Endothelial cell of umbilical vein (primary cell): ENCODE results near the gene ROBO2. TPM values are rescaled to one million over a fixed set of nuclear protein-coding genes. Genes with fewer than 3 reads are reported as not detected.

Source experiments
- BruUV-seq: library from RNA; stranded (reverse); fragments of 400-500 nt; replicated peaks from 2 replicates; lab custom pipeline; 2021; lab: Mats Ljungman, UMichigan
- CTCF ChIA-PET: fragments of 300-600, 350-600 bp; sonication (Branson Sonifier 250); formaldehyde crosslinking; loops from one replicate; lab custom pipeline; 2021; ENCODE audit warnings: antibody characterized with exemption, inconsistent platforms; lab: Charles Lee
- POLR2A ChIA-PET: fragments of 300-600, 350-600 bp; sonication (Branson Sonifier 250); formaldehyde crosslinking; loops from one replicate; lab custom pipeline; 2021; ENCODE audit warnings: antibody characterized with exemption, inconsistent platforms; lab: Charles Lee
- DNase-seq: peaks from one replicate; pipeline ENCODE4 v3.0.0-alpha.2; 2011; ENCODE audit warnings: low read depth, low spot score
- FAIRE-seq: peaks from 2 replicates; lab custom pipeline; 2011; peaks lifted over from hg19 to GRCh38; lab: Jason Lieb, UNC
- H2AFZ ChIP-seq: 2 replicates; pipeline ENCODE4 v1.6.0; 2012; ENCODE audit warnings: low read depth, low read length, control low read depth, inconsistent platforms
- H3K27ac ChIP-seq: 2 replicates; pipeline ENCODE4 v1.5.1; 2011; ENCODE audit warnings: low read depth, mild to moderate bottlenecking, control low read depth, low read length, moderate library complexity; ENCODE audit not compliant: insufficient read depth
- H3K27me3 ChIP-seq, 2 experiments: 2 replicates each; pipeline versions ENCODE4 v1.6.0 to v1.6.1; 2011; ENCODE audit warnings: low read length in 2 of 2, mixed read lengths in 1 of 2; ENCODE audit not compliant: control insufficient read depth in 2 of 2, insufficient read depth in 2 of 2
- H3K36me3 ChIP-seq, 2 experiments: 2 replicates in 1 of 2; 3 replicates in 1 of 2; pipeline ENCODE4 v1.5.1; 2011; ENCODE audit warnings: low read length in 2 of 2, mild to moderate bottlenecking in 1 of 2, moderate library complexity in 1 of 2; ENCODE audit not compliant: control insufficient read depth in 2 of 2, insufficient read depth in 2 of 2; ENCODE audit errors: extremely low read depth in 1 of 2
- H3K4me1 ChIP-seq: 3 replicates; pipeline ENCODE4 v1.5.1; 2011; ENCODE audit warnings: mild to moderate bottlenecking, low read length; ENCODE audit not compliant: control insufficient read depth, insufficient read depth; ENCODE audit errors: extremely low read depth
- H3K4me2 ChIP-seq: 2 replicates; pipeline ENCODE4 v1.6.1; 2011; ENCODE audit warnings: low read length, control low read depth, mixed read lengths; ENCODE audit not compliant: insufficient read depth
- H3K4me3 ChIP-seq, 3 experiments: fragments of 200-600 bp in 1 of 3; sonication (generic), shearing (Covaris generic) in 1 of 3; replicated peaks in 1 of 3; 2 replicates each; pipeline ENCODE4 v1.5.1; 2011 to 2016; ENCODE audit warnings: control low read depth in 3 of 3, low read length in 3 of 3, mild to moderate bottlenecking in 2 of 3, inconsistent platforms in 1 of 3, low read depth in 1 of 3, moderate library complexity in 1 of 3; ENCODE audit not compliant: insufficient read depth in 1 of 3
- H3K79me2 ChIP-seq: 2 replicates; pipeline ENCODE4 v1.6.0; 2012; ENCODE audit warnings: low read length, inconsistent platforms; ENCODE audit not compliant: control insufficient read depth, insufficient read depth
- H3K9ac ChIP-seq: replicated peaks from 2 replicates; pipeline ENCODE3; 2011; ENCODE audit warnings: low read length, control low read depth; ENCODE audit not compliant: insufficient read depth; ENCODE audit errors: extremely low read depth
- H3K9me1 ChIP-seq: replicated peaks from 3 replicates; pipeline ENCODE4 v1.6.0; 2011; ENCODE audit warnings: mild to moderate bottlenecking, low read length; ENCODE audit not compliant: control insufficient read depth, insufficient read depth; ENCODE audit errors: extremely low read depth
- H3K9me3 ChIP-seq: replicated peaks from 2 replicates; pipeline ENCODE4 v1.5.1; 2012; ENCODE audit warnings: low read length, inconsistent platforms; ENCODE audit not compliant: control insufficient read depth, insufficient read depth
- H4K20me1 ChIP-seq: replicated peaks from 2 replicates; pipeline ENCODE3; 2011; ENCODE audit warnings: mild to moderate bottlenecking, low read length; ENCODE audit not compliant: control insufficient read depth, insufficient read depth; ENCODE audit errors: extremely low read depth
- EZH2 ChIP-seq: IDR thresholded peaks from 2 replicates; pipeline ENCODE4 v1.6.1; 2012; ENCODE audit warnings: borderline replicate concordance, low read depth, mild to moderate bottlenecking, moderate library complexity, low read length, inconsistent platforms; ENCODE audit not compliant: severe bottlenecking
- FOS ChIP-seq: IDR thresholded peaks from 2 replicates; pipeline ENCODE4 v1.6.1; 2011; ENCODE audit warnings: mild to moderate bottlenecking, low read length, moderate library complexity, borderline replicate concordance; ENCODE audit not compliant: insufficient read depth
- GATA2 ChIP-seq: IDR thresholded peaks from 2 replicates; pipeline ENCODE4 v1.7.0; 2011; ENCODE audit warnings: low read depth, mild to moderate bottlenecking, moderate library complexity, mixed read lengths, low read length; ENCODE audit not compliant: insufficient read length, insufficient read depth
- JUN ChIP-seq: IDR thresholded peaks from 2 replicates; pipeline ENCODE4 v1.6.1; 2011; ENCODE audit warnings: borderline replicate concordance, low read depth; ENCODE audit not compliant: insufficient read length, insufficient read depth
- MYC ChIP-seq: IDR thresholded peaks from one replicate; pipeline ENCODE4 v1.6.1; 2011; ENCODE audit warnings: mild to moderate bottlenecking, low read depth, low read length
- POLR2A ChIP-seq: IDR thresholded peaks from 2 replicates; pipeline ENCODE4 v1.6.1; 2012; ENCODE audit warnings: low read depth, mild to moderate bottlenecking, control low read depth, low read length
- POLR2AphosphoS5 ChIP-seq: IDR thresholded peaks from 2 replicates; pipeline ENCODE4 v1.6.1; 2012; ENCODE audit warnings: low read depth, mild to moderate bottlenecking, control low read depth, low read length, moderate library complexity; ENCODE audit not compliant: insufficient read depth
- dilution Hi-C: fragments of 300-500 bp; cut with MboI; formaldehyde crosslinking; loops from one replicate; pipeline ENCODE4 v1.15.0; 2019; ENCODE audit warnings: low sequenced_read_pairs; ENCODE audit not compliant: extremely low pct_ligation_motif_present
- intact Hi-C: fragments of 100-400 bp; cut with micrococcal nuclease; formaldehyde crosslinking; loops from one replicate; pipeline ENCODE4 v1.10.0; 2022
- polyA plus RNA-seq, 4 experiments: library from polyadenylated mRNA; depleted of rRNA in 3 of 4; stranded (reverse) in 3 of 4; unstranded in 1 of 4; fragments of >200 nt; gene quantifications; 2 replicates each; pipeline versions ENCODE4 v1.2.1 to v1.2.3, GENCODE V29; 2011 to 2012; ENCODE audit warnings: missing spikeins in 1 of 4
- total RNA-seq: library from RNA; stranded (reverse); gene quantifications from 2 replicates; pipeline ENCODE4 v1.2.3, GENCODE V29; 2021
- TF ChIP-seq, protein P1 (sequence below), 2 donors: IDR thresholded peaks; 1 replicate in 1 of 2; 2 replicates in 1 of 2; pipeline ENCODE4 v1.5.1; 2011; ENCODE audit warnings: low read length in 2 of 2, mild to moderate bottlenecking in 2 of 2, moderate library complexity in 2 of 2, control low read depth in 1 of 2, inconsistent platforms in 1 of 2, low read depth in 1 of 2; ENCODE audit not compliant: insufficient read depth in 1 of 2; ENCODE audit errors: extremely low read depth in 1 of 2
- TF ChIP-seq, protein P2 (sequence below): IDR thresholded peaks from 2 replicates; pipeline ENCODE4 v1.6.1; 2011; ENCODE audit not compliant: insufficient read depth, insufficient read length

ROBO2 gene
- total and polyA plus RNA-seq, 2 donors (not counting 3 experiments of a cell fraction or from before 2014, with no cell fraction given) = not detected

DNA sequence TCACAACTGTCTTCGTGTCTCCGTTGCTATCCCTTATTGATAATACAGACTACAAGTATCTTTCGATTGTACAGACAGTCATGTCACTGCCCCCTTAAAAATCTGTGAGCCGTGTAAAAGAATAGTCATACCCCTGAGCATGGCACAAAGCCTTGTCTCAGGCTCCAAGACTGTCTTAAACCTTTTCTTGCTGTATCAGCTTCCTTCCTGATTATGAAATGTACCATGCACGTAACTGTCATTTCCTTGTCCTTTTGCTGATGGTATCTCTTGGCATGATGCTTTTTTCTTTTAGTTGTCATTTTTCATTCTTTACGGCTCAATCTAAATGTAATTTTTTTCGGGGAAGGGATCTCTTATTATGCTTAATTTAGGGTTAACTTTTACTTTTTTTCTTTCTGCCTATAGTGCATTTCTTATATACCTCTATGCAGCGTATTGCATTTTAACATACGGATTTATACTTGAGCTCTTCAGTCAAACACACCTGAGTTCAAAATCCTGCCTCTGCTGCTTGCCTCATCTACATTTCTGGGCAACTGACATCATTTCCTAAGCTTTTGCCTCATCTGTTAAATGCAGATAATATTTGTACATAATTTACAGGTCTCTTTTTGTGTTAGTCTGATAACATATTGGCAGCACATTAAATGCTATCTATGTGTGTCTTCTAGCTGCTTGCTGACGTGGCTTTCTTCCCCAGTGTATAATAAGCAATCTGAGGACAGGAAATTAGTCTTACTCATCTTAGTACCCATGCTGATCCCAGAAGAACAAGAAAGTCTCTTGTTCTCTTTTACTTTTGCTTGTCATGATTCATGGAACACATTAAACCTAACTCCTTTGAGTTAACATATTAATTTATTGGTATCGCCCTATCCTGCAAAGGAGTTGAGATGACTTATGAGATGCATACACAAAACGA is 57.3 kb downstream of the ROBO2 start:
- ChIA-PET POLR2A (no interaction called here), CTCF (interaction anchor here (1.5 kb wide), 1 partner anchor 39 kb away, joined by 3 read pairs; no protein-coding TSS in a partner anchor)
- H3K4me1 ChIP-seq = no peaks in the 10 kb centered on the region
- no peaks in the 10 kb centered on the region for H3K9me1 ChIP-seq
- DNase-seq = no peak
- dilution Hi-C loops (no loop called here), intact Hi-C loops (no loop called here)
- H3K4me2 ChIP-seq = no peak overlapping the region
- H3K27ac ChIP-seq = no peak overlapping the region
- no peak for FAIRE-seq
- H3K79me2 ChIP-seq = no peaks in the 10 kb centered on the region
- BruUV-seq = no TSS peak
- H4K20me1 ChIP-seq = no peaks in the 10 kb centered on the region
- H3K4me3 ChIP-seq = no peak overlapping the region
- H3K9ac ChIP-seq = no peak overlapping the region
- no peak overlapping the region for H2AFZ ChIP-seq
- no peaks in the 10 kb centered on the region for H3K36me3 ChIP-seq
- no peaks in the 10 kb centered on the region for H3K27me3 ChIP-seq
- no peaks in the 10 kb centered on the region for H3K9me3 ChIP-seq
- TF ChIP-seq, protein P1, sequence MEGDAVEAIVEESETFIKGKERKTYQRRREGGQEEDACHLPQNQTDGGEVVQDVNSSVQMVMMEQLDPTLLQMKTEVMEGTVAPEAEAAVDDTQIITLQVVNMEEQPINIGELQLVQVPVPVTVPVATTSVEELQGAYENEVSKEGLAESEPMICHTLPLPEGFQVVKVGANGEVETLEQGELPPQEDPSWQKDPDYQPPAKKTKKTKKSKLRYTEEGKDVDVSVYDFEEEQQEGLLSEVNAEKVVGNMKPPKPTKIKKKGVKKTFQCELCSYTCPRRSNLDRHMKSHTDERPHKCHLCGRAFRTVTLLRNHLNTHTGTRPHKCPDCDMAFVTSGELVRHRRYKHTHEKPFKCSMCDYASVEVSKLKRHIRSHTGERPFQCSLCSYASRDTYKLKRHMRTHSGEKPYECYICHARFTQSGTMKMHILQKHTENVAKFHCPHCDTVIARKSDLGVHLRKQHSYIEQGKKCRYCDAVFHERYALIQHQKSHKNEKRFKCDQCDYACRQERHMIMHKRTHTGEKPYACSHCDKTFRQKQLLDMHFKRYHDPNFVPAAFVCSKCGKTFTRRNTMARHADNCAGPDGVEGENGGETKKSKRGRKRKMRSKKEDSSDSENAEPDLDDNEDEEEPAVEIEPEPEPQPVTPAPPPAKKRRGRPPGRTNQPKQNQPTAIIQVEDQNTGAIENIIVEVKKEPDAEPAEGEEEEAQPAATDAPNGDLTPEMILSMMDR (IDR thresholded peaks at IDR 0.05; ENCODE audit: extremely low read depth in 1 of 2, insufficient read depth in 1 of 2, low read depth in 1 of 2, low read length in 2 of 2) = no peak
- TF ChIP-seq GATA2 = no peak
- TF ChIP-seq EZH2 = no peak
- TF ChIP-seq JUN = no peak
- TF ChIP-seq, protein P2, sequence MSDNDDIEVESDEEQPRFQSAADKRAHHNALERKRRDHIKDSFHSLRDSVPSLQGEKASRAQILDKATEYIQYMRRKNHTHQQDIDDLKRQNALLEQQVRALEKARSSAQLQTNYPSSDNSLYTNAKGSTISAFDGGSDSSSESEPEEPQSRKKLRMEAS = no peak
- TF ChIP-seq POLR2A = no peak
- TF ChIP-seq FOS = no peak
- no peak for TF ChIP-seq MYC
- TF ChIP-seq POLR2AphosphoS5 = no peak
